ENCODE results near the gene TUBGCP5. TPM values are rescaled to one million over a fixed set of nuclear protein-coding genes. Genes with fewer than 3 reads are reported as not detected.
"Not testable (repeated sequence)": the region's sequence is repeated elsewhere in the genome, so short reads cannot be mapped to it uniquely, and the experiment has no call there.

Gene TUBGCP5
- total and polyA plus RNA-seq, 2 donors (not counting 1 experiment from before 2014, with no cell fraction given), result 11.0 to 23.1 TPM

DNA sequence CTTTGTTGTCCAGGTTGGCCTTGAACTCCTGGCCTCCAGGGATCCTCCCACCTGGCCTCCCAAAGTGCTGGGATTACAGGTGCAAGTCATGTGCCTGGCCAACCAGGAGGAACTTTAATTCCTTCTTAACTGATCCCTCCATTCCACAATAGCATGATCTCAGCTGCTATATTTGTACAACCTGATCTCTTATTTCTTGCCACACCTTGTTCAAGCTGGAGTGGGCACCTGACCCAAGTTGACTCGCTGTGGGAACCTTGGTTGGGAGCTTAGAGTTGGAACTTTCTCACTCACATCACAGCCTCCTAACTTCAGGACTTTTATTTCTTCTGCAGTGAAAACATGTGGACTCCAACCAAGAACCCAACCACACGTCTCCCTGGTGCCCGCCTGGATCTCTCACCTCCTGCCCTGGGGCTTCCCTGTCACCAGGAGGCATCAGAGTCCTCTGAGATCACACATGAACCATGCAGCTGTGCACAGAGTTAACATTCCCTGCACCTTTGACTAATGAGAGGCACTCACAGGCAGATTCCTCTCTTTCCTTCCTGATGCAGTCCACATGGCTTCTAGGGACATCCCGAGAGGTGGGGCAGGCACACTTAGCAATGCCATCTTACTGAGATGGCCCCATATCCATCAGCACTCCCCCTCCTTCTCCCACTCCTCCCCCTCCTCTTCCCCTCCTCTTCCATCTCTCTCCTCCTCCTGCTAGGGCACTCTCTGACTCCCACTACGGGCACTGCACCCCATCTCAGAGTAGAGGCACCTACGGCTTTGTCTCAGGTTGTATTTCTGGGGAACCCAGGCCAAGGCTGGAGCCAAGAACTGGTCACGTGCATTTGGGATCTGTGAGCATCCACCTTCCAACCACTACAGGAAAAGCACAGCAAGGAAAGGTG lies 49.5 kb downstream of the TUBGCP5 start:
- no peaks in the 10 kb centered on the region for H4K20me1 ChIP-seq (ENCODE audit: control insufficient read depth, insufficient read depth, low read length, poor library complexity, severe bottlenecking)
- TF ChIP-seq CTCF (IDR thresholded peaks at IDR 0.05) (no peak), EZH2 (IDR thresholded peaks at IDR 0.05; ENCODE audit: borderline replicate concordance, insufficient read depth, low read depth, low read length, poor library complexity, severe bottlenecking) (no peak)
- H3K4me3 ChIP-seq (ENCODE audit: control extremely low read depth in 1 of 5, extremely low read depth in 1 of 5, insufficient read depth in 1 of 5, low read depth in 2 of 5, low read length in 4 of 5), result no peak overlapping the region
- no peak overlapping the region for H2AFZ ChIP-seq (ENCODE audit: insufficient read depth, low read depth, low read length, poor library complexity, severe bottlenecking)
- DNase-seq (no peak), ATAC-seq (ENCODE audit: low read depth) (no peak)
- no peaks in the 10 kb centered on the region for H3K9me3 ChIP-seq (ENCODE audit: control extremely low read depth in 1 of 3, control insufficient read depth in 2 of 3, insufficient read depth in 1 of 3, low read length in 2 of 3)
- ChIA-PET CTCF (no interaction called here), POLR2A (no interaction called here)
- H3K27ac ChIP-seq (ENCODE audit: low read length in 2 of 2), result no peak overlapping the region
- no peak overlapping the region for H3K4me2 ChIP-seq (replicated peaks; ENCODE audit: low read depth, low read length, poor library complexity, severe bottlenecking)
- no peak overlapping the region for H3K9ac ChIP-seq (ENCODE audit: low read length)
- H3K4me1 Mint-ChIP-seq, result no peaks in the 10 kb centered on the region
- no peaks in the 10 kb centered on the region for H3K79me2 ChIP-seq (ENCODE audit: control insufficient read depth, insufficient read depth, low read length)
- no peaks in the 10 kb centered on the region for H3K27me3 Mint-ChIP-seq
- no peaks in the 10 kb centered on the region for H3K4me1 ChIP-seq (ENCODE audit: control insufficient read depth in 2 of 2, insufficient read depth in 2 of 2, low read length in 2 of 2)
- intact Hi-C loops (cut with micrococcal nuclease), result no loop called here
- no peak overlapping the region for H3K27ac Mint-ChIP-seq
- H3K9me3 Mint-ChIP-seq (ENCODE audit: insufficient read depth), result no peaks in the 10 kb centered on the region
- H3K4me3 Mint-ChIP-seq, result no peak overlapping the region
- 95% methylated on average over 3 of the region's 7 CpGs for WGBS (ENCODE audit: insufficient coverage)
- H3K27me3 ChIP-seq (replicated peaks in 1 of 4; ENCODE audit: control extremely low read depth in 1 of 4, control insufficient read depth in 3 of 4, insufficient read depth in 4 of 4, low read length in 3 of 4), result no peaks in the 10 kb centered on the region
- H3K36me3 ChIP-seq (replicated peaks in 1 of 2; ENCODE audit: control extremely low read depth in 1 of 2, control insufficient read depth in 1 of 2, extremely low read depth in 1 of 2, insufficient read depth in 2 of 2, low read length in 1 of 2), result peaks cover 0 to 7% of the 10 kb centered on the region in 2 experiments

GRCh38 chr15:22988811-22989210 lies 50.6 kb downstream of the TUBGCP5 start:
- Histone ChIP-seq H3K36me3 (replicated peaks in 1 of 2; ENCODE audit: control extremely low read depth in 1 of 2, control insufficient read depth in 1 of 2, extremely low read depth in 1 of 2, insufficient read depth in 2 of 2, low read length in 1 of 2) (no peaks in the 10 kb centered on the region), H3K4me3 (ENCODE audit: control extremely low read depth in 1 of 5, extremely low read depth in 1 of 5, insufficient read depth in 1 of 5, low read depth in 2 of 5, low read length in 4 of 5) (no peak overlapping the region), H2AFZ (ENCODE audit: insufficient read depth, low read depth, low read length, poor library complexity, severe bottlenecking) (no peak overlapping the region), H4K20me1 (ENCODE audit: control insufficient read depth, insufficient read depth, low read length, poor library complexity, severe bottlenecking) (no peaks in the 10 kb centered on the region), H3K27me3 (replicated peaks in 1 of 4; ENCODE audit: control extremely low read depth in 1 of 4, control insufficient read depth in 3 of 4, insufficient read depth in 4 of 4, low read length in 3 of 4) (no peaks in the 10 kb centered on the region), H3K9me3 (ENCODE audit: control extremely low read depth in 1 of 3, control insufficient read depth in 2 of 3, insufficient read depth in 1 of 3, low read length in 2 of 3) (no peaks in the 10 kb centered on the region), H3K27ac (ENCODE audit: low read length in 2 of 2) (no peak overlapping the region), H3K4me1 (ENCODE audit: control insufficient read depth in 2 of 2, insufficient read depth in 2 of 2, low read length in 2 of 2) (no peaks in the 10 kb centered on the region), H3K4me2 (replicated peaks; ENCODE audit: low read depth, low read length, poor library complexity, severe bottlenecking) (no peak overlapping the region), H3K79me2 (ENCODE audit: control insufficient read depth, insufficient read depth, low read length) (no peaks in the 10 kb centered on the region), H3K9ac (ENCODE audit: low read length) (no peak overlapping the region)
- Mint-ChIP-seq H3K4me1 (no peaks in the 10 kb centered on the region), H3K27me3 (no peaks in the 10 kb centered on the region), H3K27ac (no peak overlapping the region), H3K9me3 (ENCODE audit: insufficient read depth) (no peaks in the 10 kb centered on the region), H3K4me3 (no peak overlapping the region)
- intact Hi-C loops (cut with micrococcal nuclease), result no loop called here
- no peak for DNase-seq
- 98% methylated on average over 7 of the region's 7 CpGs for WGBS (ENCODE audit: insufficient coverage)
- CTCF ChIA-PET, result interaction anchor here (0.7 kb wide), 1 partner anchor 105 kb away, joined by 4 read pairs; no protein-coding TSS in a partner anchor
- POLR2A ChIA-PET, result no interaction called here
- no peak for TF ChIP-seq CTCF (IDR thresholded peaks at IDR 0.05)
- no peak for TF ChIP-seq EZH2 (IDR thresholded peaks at IDR 0.05; ENCODE audit: borderline replicate concordance, insufficient read depth, low read depth, low read length, poor library complexity, severe bottlenecking)
- no peak for ATAC-seq (ENCODE audit: low read depth)

GRCh38 chr15:22981931-22982330 lies 57.4 kb downstream of the TUBGCP5 start:
- H3K4me3 Mint-ChIP-seq; H2AFZ ChIP-seq (ENCODE audit: insufficient read depth, low read depth, low read length, poor library complexity, severe bottlenecking); POLR2A ChIA-PET; H3K79me2 ChIP-seq (ENCODE audit: control insufficient read depth, insufficient read depth, low read length); H3K36me3 ChIP-seq (replicated peaks in 1 of 2; ENCODE audit: control extremely low read depth in 1 of 2, control insufficient read depth in 1 of 2, extremely low read depth in 1 of 2, insufficient read depth in 2 of 2, low read length in 1 of 2); H3K27ac ChIP-seq (ENCODE audit: low read length in 2 of 2); H3K27ac Mint-ChIP-seq; H4K20me1 ChIP-seq (ENCODE audit: control insufficient read depth, insufficient read depth, low read length, poor library complexity, severe bottlenecking); DNase-seq; H3K9me3 ChIP-seq (ENCODE audit: control extremely low read depth in 1 of 3, control insufficient read depth in 2 of 3, insufficient read depth in 1 of 3, low read length in 2 of 3); H3K9ac ChIP-seq (ENCODE audit: low read length); H3K9me3 Mint-ChIP-seq (ENCODE audit: insufficient read depth); H3K4me2 ChIP-seq (replicated peaks; ENCODE audit: low read depth, low read length, poor library complexity, severe bottlenecking); ATAC-seq (ENCODE audit: low read depth); intact Hi-C loops (cut with micrococcal nuclease); H3K4me3 ChIP-seq (ENCODE audit: control extremely low read depth in 1 of 5, extremely low read depth in 1 of 5, insufficient read depth in 1 of 5, low read depth in 2 of 5, low read length in 4 of 5); CTCF ChIA-PET: not testable (repeated sequence)
- H3K27me3 ChIP-seq (replicated peaks in 1 of 4; ENCODE audit: control extremely low read depth in 1 of 4, control insufficient read depth in 3 of 4, insufficient read depth in 4 of 4, low read length in 3 of 4), result peaks cover 0 to 27% (median 8%) of the 10 kb centered on the region in 4 experiments
- peaks cover 16 to 19% of the 10 kb centered on the region in 2 donors for H3K4me1 ChIP-seq (ENCODE audit: control insufficient read depth in 2 of 2, insufficient read depth in 2 of 2, low read length in 2 of 2)
- 100% methylated on average over 2 of the region's 11 CpGs for WGBS (ENCODE audit: insufficient coverage)
- Mint-ChIP-seq H3K27me3 (peaks cover 19% of the 10 kb centered on the region), H3K4me1 (peaks cover 15% of the 10 kb centered on the region)

Data from B cell (primary cell).